Amniotic stem cell (primary cell): Measurements from ENCODE around the gene DNASE1L1.
"Not testable (repeated sequence)": the region's sequence is repeated elsewhere in the genome, so short reads cannot be mapped to it uniquely, and the experiment has no call there.

Experiments used
- DNase-seq: peaks from one replicate; lab custom pipeline; 2025; lab: John Stamatoyannopoulos, UW

The DNASE1L1 gene

DNA sequence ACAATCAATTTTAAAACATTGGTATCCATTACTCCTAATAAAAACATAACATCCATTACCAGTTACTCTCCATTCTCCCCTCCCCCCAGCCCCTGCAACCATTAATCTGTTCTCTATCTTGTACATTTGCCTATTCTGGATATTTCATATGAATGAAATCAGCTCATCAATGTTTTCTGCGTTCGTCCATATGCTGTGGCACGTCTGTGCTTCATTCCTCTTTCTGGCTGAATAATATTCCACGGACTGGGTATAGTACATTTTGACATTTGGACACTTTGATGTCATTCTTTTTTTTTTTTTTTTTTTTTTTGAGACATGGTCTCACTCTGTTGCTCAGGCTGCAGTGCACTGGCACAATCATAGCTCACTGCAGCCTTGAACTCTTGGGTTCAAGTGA is 5.2 kb downstream of the DNASE1L1 start:
- no peak for DNase-seq

DNA sequence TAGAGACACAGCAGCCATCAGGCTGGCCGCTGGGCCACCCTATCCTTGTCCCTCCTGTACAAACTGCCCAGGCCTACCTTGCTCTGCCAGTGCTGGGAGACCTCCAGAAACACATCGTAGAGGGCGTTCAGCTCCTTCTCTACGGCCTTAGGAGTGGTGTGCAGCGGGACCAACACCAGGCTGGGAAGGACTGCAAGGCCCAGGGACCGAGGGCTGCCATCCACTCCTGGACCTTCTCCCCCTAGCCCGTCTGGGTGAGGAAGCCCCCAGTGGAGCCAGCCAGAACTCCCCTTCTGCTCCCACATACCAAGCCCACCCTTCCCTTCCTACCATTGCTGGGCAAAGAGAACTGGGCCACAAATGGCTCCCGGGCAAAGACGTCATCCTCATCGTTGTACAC is 5.9 kb downstream of the DNASE1L1 start:
- no peak for DNase-seq

DNA sequence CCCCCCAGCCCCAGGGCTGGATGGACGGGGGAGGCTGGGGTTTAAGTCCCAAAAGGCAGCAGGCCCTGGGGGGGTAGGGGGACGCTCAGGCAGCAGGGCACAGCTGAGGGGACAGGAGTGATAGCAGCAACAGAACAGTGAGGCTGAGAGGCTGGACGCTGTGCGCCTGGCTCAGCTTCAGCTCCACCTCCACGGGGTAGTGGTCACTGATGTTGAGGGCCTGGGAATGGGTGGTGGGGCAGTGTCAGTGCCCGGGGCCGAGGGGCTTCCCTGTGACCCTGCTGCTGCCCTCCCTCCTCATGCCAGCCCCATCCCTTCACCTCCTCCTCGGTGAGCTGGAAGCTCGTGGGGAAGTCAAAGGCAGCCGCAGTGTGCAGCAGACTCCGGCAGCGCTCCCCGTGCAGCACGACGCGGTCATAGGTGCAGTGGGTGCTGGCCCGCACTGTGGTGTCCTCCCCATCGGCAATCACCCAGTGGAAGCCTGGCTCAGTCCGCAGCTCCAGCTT is 6.4 kb downstream of the DNASE1L1 start:
- no peak for DNase-seq

DNA sequence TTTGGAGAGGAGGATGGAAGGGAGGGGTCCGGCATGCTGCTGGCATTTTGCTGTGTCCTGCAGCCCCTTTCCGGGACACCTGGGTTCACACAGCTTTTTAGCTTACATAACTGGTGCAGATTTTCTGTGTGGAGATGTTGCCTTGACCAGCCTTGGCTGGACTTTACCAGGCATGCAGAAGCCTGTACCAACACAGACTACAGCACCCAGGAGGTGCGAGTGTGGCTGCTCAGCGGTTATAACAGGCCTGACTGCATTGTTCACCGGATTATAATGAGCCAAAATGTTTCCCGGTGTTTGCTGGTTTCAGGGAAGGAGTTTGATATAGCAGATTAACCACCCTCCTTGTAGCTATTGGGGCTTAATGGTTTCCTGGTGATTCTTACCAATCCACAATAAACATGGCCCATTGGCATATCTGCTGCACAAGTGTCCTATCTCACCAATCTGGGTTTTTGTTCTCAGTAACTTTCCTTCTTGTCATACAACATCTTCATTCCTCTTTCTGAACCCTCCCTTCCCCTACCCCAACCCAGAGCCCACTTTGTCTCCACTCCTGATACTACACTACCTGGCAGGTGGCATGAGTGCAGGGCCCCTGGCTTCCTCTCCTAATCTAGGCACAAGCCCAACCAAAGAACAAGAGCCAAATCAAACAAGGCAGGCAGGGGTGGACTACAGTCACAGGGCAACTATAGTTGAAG is 7.0 kb downstream of the DNASE1L1 start:
- DNase-seq, result no peak

DNA sequence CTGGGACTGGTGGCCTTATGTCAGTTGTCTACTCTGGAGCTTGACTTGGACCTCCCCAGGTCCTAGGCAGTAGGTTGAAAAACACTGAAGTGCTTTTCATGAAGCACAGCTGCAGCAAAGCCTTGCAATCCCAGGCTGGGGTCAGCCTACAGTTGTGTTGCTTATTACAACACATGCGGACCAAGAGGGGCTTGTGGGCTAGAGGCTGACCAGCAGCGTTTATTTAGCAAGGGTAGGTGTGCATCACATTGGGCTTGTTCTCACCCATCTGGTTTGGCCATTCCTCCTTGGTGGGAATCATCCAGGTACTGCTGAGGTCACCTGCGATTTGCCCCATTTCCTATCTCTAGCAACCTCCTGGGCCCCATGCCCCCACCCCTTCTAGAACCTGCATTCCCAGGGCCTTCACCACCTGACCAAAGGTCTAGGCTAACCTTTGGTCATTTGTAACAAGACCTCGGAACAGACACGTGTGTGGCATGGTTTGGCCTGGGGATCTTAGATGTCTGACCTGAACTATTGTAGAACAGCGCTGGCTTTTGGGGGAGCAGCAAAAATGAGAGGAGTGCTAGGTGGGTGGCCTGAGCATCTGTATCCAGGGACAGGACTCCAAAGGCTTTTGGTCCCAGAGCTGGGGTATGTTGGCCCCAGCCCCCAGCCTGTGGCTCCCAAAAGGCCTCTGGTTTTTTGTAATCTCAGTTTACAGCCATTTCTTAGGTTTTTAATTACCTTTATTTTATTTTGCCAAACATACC is 7.8 kb downstream of the DNASE1L1 start:
- DNase-seq, result no peak

GRCh38 chrX:154400369-154400817 is 8.7 kb downstream of the DNASE1L1 start:
- DNase-seq, result not testable (repeated sequence)

DNA sequence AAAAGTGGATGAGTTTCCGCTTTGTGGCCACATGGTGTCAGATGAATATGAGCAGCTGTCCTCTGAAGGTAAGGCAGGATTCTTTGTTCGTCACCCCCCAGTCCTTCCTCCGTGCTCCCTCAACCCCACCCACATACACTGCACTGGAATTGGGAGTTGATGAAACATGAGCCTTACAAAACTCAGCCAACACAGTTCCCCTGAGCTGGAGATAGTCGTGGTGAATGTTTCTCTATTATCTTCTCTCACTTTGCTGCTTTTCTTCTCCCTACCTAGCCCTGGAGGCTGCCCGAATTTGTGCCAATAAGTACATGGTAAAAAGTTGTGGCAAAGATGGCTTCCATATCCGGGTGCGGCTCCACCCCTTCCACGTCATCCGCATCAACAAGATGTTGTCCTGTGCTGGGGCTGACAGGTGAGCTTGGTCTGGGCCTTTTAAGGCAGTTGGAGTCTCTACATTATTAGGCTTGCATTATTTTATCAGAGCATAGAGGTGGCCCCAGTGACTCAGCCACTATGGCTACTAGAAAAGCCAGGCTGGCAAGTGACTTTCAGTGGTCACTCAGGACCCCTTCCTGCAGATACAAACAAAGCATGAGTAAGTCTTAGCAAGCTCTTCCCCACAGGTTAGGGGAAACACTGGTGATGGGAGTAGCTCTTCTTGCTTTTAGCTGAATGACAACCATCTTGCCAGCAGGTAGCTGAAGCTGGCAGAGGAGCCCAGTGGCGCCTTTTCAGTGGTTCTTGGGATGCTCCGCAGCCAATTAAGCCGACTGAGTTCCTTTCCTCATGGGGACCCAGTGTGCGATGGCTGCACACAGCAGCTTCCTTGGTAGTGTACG is 9.3 kb downstream of the DNASE1L1 start:
- no peak for DNase-seq

- peak; percentile 15 for DNase-seq
These were observed 10.2 kb downstream of the DNASE1L1 start for GRCh38 chrX:154398668-154399526.

GRCh38 chrX:154397888-154398667 is 11.0 kb downstream of the DNASE1L1 start, which contains the start of gene RPL10:
Gene RPL10 (plus strand): TSS chrX:154398377. CDS start chrX:154398520, 143 bp downstream.
- DNase-seq, result peak; percentile 84

DNA sequence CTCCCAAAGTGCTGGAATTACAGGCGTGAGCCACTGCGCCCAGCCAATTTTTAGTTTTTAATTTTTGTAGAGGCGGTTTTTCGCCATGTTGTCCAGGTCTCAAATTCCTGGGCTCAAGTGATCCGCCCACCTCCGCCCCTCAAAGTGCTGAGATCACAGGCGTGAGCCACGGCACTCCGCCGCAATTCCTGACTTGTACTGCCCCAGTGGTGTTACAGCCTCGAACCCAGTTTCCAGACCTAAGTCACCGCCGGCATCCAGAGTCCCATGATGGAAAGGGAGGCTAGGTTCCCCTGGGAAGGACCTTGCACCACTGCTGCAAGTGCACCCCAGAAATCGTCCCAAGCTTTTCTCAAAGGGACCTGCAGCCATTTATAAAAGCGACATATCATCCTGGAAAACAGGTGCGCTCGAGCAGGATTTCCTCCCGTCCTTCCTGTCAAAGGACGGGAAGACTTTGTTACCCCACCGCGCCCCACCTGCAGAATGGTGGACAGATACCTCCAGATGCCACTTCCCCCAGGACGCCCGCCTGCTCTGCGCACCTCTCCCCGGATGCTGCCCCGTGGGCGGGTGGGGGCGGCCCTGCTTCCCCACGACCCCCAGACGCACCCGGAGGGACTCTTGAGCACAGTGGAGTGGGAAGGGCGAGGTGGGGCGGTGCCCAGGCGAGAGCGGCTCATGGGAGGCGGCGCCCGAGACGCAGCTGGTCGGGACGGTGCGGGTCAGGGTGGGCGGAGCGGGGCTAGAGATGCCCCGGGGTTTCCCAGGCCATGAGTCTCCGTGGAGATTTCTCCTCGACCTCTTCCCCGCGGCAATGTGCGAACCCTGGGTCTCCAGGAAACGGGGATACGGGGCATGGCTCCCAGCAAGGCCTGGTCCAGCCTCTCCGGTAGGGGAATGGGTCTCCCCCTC is 11.8 kb downstream of the DNASE1L1 start:
- DNase-seq, result peak; percentile 17

DNA sequence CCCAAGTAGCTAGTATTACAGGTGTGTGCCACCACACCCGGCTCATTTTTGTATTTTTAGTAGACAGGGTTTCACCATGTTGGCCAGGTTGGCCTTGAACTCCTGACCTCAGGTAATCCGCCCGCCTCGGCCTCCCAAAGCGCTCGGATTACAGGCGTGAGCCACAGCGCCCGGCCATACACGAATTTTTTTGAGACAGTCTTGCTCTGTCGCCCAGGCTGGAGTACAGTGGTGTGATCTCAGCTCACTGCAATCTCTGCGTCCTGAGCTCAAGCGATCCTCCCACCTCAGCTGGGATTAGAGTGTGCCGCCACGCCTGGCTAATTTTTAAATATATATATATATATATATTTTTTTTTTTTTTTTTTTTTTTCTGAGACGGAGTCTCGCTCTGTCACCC is 12.7 kb downstream of the DNASE1L1 start:
- DNase-seq, result not testable (repeated sequence)

GRCh38 chrX:154389812-154390747 is 19.0 kb downstream of the DNASE1L1 start:
- not testable (repeated sequence) for DNase-seq

- not testable (repeated sequence) for DNase-seq
These were observed 20.4 kb downstream of the DNASE1L1 start for GRCh38 chrX:154388649-154389048.

- not testable (repeated sequence) for DNase-seq
These were observed 21.0 kb downstream of the DNASE1L1 start for GRCh38 chrX:154388094-154388493.

- DNase-seq, result no peak
These were observed 24.7 kb downstream of the DNASE1L1 start for GRCh38 chrX:154384284-154384892.

DNA sequence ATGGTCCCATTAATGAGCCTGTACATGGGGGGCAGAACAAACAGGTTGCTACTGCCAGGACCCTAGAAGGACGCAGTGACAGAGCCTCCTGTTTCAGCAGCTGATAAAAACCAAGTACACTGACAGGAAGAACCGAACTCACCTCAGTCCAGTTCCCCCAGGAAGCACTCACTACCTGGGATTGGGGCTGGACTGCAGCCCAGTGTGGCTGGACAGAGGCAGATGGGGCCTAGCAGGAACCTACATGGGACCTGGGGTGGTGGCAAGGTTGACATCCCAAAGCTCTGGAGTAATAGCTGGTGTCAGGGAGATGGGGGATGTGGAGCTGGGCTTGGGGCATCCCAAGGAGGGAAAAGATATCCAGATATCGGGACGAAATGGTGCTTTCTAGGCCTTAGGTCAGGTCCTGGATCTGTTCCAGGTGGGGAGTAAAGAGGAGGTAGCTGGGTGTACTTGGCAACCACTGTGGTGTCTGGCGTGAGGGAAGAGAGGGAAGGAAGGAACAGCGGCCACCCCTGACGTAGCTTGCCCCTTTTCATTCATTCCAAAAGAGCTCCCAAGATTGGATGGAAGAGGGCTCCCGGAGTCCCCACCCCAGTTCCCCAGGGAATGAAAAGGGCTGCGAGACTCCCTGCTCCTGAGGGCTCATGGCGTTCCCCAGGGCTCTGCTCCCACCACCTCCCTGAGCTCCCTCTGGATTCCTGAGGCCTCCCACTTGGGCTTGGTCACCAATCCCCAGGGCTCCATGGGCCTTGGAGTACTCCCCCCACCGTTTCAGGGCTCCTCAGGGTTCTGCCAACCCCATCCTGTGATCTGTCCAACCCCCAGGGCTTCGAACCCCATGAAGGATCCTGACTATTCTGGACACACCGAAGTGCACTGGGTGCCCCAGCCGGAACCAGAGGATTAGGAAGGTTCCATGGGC is 25.4 kb downstream of the DNASE1L1 start:
- no peak for DNase-seq
